ENCODE measurements around the gene ACTA2.
A peak's percentile ranks its signal among the peaks of the same experiment; 100 is the strongest.

ACTA2 gene

GRCh38 chr10:88952647-88953111 lies at the start of gene ACTA2:
ACTA2 (minus strand) TSS chr10:88952773; CDS start chr10:88948930, 3,843 bp downstream.
- no peak for DNase-seq (ENCODE audit: low read depth in 2 of 2)

- no peak for DNase-seq (ENCODE audit: low read depth in 2 of 2)
Measured at GRCh38 chr10:89001729-89002072, 49.1 kb upstream of the ACTA2 start.

GRCh38 chr10:89001024-89001728 lies 48.6 kb upstream of the ACTA2 start:
- no peak for DNase-seq (ENCODE audit: low read depth in 2 of 2)

GRCh38 chr10:88999625-89000024 lies 47.1 kb upstream of the ACTA2 start:
- no peak for DNase-seq (ENCODE audit: low read depth in 2 of 2)

- no peak for DNase-seq (ENCODE audit: low read depth in 2 of 2)
Measured at GRCh38 chr10:88996927-88997326, 44.4 kb upstream of the ACTA2 start.

- DNase-seq (ENCODE audit: low read depth in 2 of 2), result no peak
Measured at GRCh38 chr10:88995156-88995876, 42.7 kb upstream of the ACTA2 start.

- no peak for DNase-seq (ENCODE audit: low read depth in 2 of 2)
Measured at GRCh38 chr10:88994019-88994418, 41.4 kb upstream of the ACTA2 start.

- no peak for DNase-seq (ENCODE audit: low read depth in 2 of 2)
Measured at GRCh38 chr10:88992921-88993524, 40.5 kb upstream of the ACTA2 start.

GRCh38 chr10:88991899-88992320 lies 39.3 kb upstream of the ACTA2 start:
- DNase-seq (ENCODE audit: low read depth in 2 of 2), result no peak

GRCh38 chr10:88991161-88991898 lies 38.8 kb upstream of the ACTA2 start:
- peak; percentile 40 to 65 for DNase-seq (ENCODE audit: low read depth in 2 of 2)

- peak; percentile 58 for DNase-seq (ENCODE audit: low read depth in 2 of 2)
Measured at GRCh38 chr10:88990384-88991160, 38.0 kb upstream of the ACTA2 start, which contains the start of gene FAS. FAS (plus strand) TSS chr10:88990798; CDS start chr10:88990877, 79 bp downstream.

GRCh38 chr10:88989824-88990383 lies 37.3 kb upstream of the ACTA2 start:
- DNase-seq (ENCODE audit: low read depth in 2 of 2), result no peak

GRCh38 chr10:88989423-88989822 lies 36.9 kb upstream of the ACTA2 start:
- DNase-seq (ENCODE audit: low read depth in 2 of 2), result no peak

GRCh38 chr10:88987840-88988239 lies 35.3 kb upstream of the ACTA2 start:
- no peak for DNase-seq (ENCODE audit: low read depth in 2 of 2)

- DNase-seq (ENCODE audit: low read depth in 2 of 2), result no peak
Measured at GRCh38 chr10:88987243-88987725, 34.7 kb upstream of the ACTA2 start.

- no peak for DNase-seq (ENCODE audit: low read depth in 2 of 2)
Measured at GRCh38 chr10:88986549-88987242, 34.1 kb upstream of the ACTA2 start.

GRCh38 chr10:88984525-88984924 lies 32.0 kb upstream of the ACTA2 start:
- no peak for DNase-seq (ENCODE audit: low read depth in 2 of 2)

GRCh38 chr10:88983939-88984338 lies 31.4 kb upstream of the ACTA2 start:
- no peak for DNase-seq (ENCODE audit: low read depth in 2 of 2)

- DNase-seq (ENCODE audit: low read depth in 2 of 2), result no peak
Measured at GRCh38 chr10:88983206-88983605, 30.6 kb upstream of the ACTA2 start.

GRCh38 chr10:88982366-88982765 lies 29.8 kb upstream of the ACTA2 start:
- no peak for DNase-seq (ENCODE audit: low read depth in 2 of 2)

All from stimulated activated CD4-positive, alpha-beta T cell treated with anti-CD3 and anti-CD28 coated beads, Interleukin-12 subunit alpha, Interleukin-12 subunit beta, amount 100 ng/mL, for 24 hours (primary cell).